Heart right ventricle (tissue), 16 donors: ENCODE results near the gene C4orf46. TPM values are rescaled to one million over a fixed set of nuclear protein-coding genes. Genes with fewer than 3 reads are reported as not detected.

Source experiments
- ATAC-seq, 8 donors: fragments of 200-7000 bp; cut with Tn5 transposase; one replicate each; pipeline ENCODE4 v1.9.1; 2020; ENCODE audit warnings: mild to moderate bottlenecking in 8 of 8, moderate library complexity in 8 of 8, moderate number of reproducible peaks in 1 of 8
- DNase-seq, 2 donors: peaks; one replicate each; pipeline ENCODE4 v3.0.0-alpha.2; 2020
- H3K27ac ChIP-seq, 10 donors: fragments of 200-600 bp; sonication (generic) in 2 of 10; one replicate each; pipeline versions ENCODE4 v1.5.0 to v1.8.0; 2020 to 2022; ENCODE audit warnings: mild to moderate bottlenecking in 3 of 10
- H3K27me3 ChIP-seq, 7 donors: fragments of 200-600 bp; one replicate each; pipeline ENCODE4 v1.8.0; 2021 to 2022; ENCODE audit warnings: mild to moderate bottlenecking in 2 of 7
- H3K36me3 ChIP-seq, 9 donors: fragments of 200-600 bp; sonication (generic) in 1 of 9; one replicate each; pipeline versions ENCODE4 v1.5.0 to v1.8.0; 2020 to 2022; ENCODE audit warnings: mild to moderate bottlenecking in 2 of 9
- H3K4me1 ChIP-seq, 9 donors: fragments of 200-600 bp; sonication (generic) in 1 of 9; one replicate each; pipeline versions ENCODE4 v1.5.0 to v1.8.0; 2020 to 2022; ENCODE audit warnings: mild to moderate bottlenecking in 4 of 9
- H3K4me3 ChIP-seq, 10 donors: fragments of 200-600 bp; sonication (generic) in 2 of 10; one replicate each; pipeline versions ENCODE4 v1.5.0 to v1.8.0; 2020 to 2022; ENCODE audit warnings: mild to moderate bottlenecking in 7 of 10, moderate library complexity in 2 of 10
- H3K9me3 ChIP-seq, 11 donors: fragments of 200-600 bp in 10 of 11; sonication (generic) in 2 of 11; one replicate each; pipeline versions ENCODE4 v1.5.0 to v1.8.0; 2013 to 2022; ENCODE audit warnings: mild to moderate bottlenecking in 2 of 11, control low read depth in 1 of 11, moderate library complexity in 1 of 11
- CTCF ChIP-seq, 9 donors: fragments of 200-600 bp; sonication (generic) in 2 of 9; IDR thresholded peaks; one replicate each; pipeline versions ENCODE4 v1.5.0 to v1.8.0; 2021 to 2022; ENCODE audit warnings: antibody characterized with exemption in 9 of 9, mild to moderate bottlenecking in 5 of 9, moderate library complexity in 1 of 9
- WGBS, 2 donors: extraction: QIAGEN DNeasy Blood & Tissue Kit; methylation state at CpG; one replicate each; pipeline ENCODE4 v1.1.7; 2013; ENCODE audit warnings: inconsistent platforms in 1 of 2; 5-methylcytosine and 5-hydroxymethylcytosine counted together
- intact Hi-C, 10 donors: fragments of 100-400 bp; cut with DNase I; formaldehyde crosslinking; loops; one replicate each; pipeline versions ENCODE4 v1.11.1 to v1.14.2; 2022
- polyA plus RNA-seq, 2 donors: library from polyadenylated mRNA; stranded (reverse); fragments of 200-250 nt; gene quantifications; one replicate each; pipeline ENCODE4 v1.2.3, GENCODE V29; 2013
- total RNA-seq, 10 donors: library from RNA; stranded (reverse); fragmentation: NEBNext Ultra II Directional in 3 of 10; extraction: Animal tissue kit (Norgen Biotek cat#: 25700) in 3 of 10; gene quantifications; one replicate each; pipeline versions ENCODE4 v1.2.1 to v1.2.4, GENCODE V29; 2021 to 2023
- donor health status: Arrhythmogenic right ventricular cardiomyopathy.
- donor health status: ischemic (EF 13 %, LVEDD 7.1; RV severe dilation, severe dysfunction).
- donor health status: healthy with polysubstance abuse.
- donor health status: DM: no; HTN: yes; CAD: no.
- donor health status: DM: no; HTN: no; CAD: no.
- donor health status: ischemic (EF 25% LVEDD 6.9; RV normal size, moderate dysfunction).
- donor health status: ischemic (EF 25% LVEDD 5.7; RV mildly dilated, moderate dysfunction).
- donor health status: healthy.
- donor health status: DM: yes; HTN: yes; CAD: no.
- donor health status: Ischemic cardiomyopathy.
- donor health status: ischemic (EF 35%, LVEDD 5.7; RV mildly dilated, moderate dysfunction).
- donor health status: nonischemic (EF 11% LVEDD 7.7; RV severe dilation, severe dysfunction).
- donor health status: DM: yes; HTN: yes; CAD: no.
- donor health status: PGD.
- donor health status: ischemic (EF 29% LVEDD 5.4; RV normal size, mild dysfunction).
- donor health status: nonischemic (EF 23%, LVEDD 6.1; RV moderate dilation, normal function).

C4orf46 gene
- total and polyA plus RNA-seq, 12 donors: 1.7 to 5.2 (median 4.2) TPM

GRCh38 chr4:158636619-158637018 lies 35.1 kb downstream of the C4orf46 start:
- Histone ChIP-seq H3K27me3 (no peaks in the 10 kb centered on the region), H3K4me3 (no peak overlapping the region), H3K9me3 (no peaks in the 10 kb centered on the region), H3K36me3 (no peaks in the 10 kb centered on the region), H3K4me1 (no peaks in the 10 kb centered on the region), H3K27ac (no peak overlapping the region)
- DNase-seq (no peak), ATAC-seq (no peak)
- intact Hi-C loops: no loop called here
- WGBS, 2 donors: 92 to 93% methylated on average over 1 of the region's 1 CpG
- TF ChIP-seq CTCF (IDR thresholded peaks at IDR 0.05): no peak

GRCh38 chr4:158630893-158631292 lies 40.8 kb downstream of the C4orf46 start:
- no peaks in the 10 kb centered on the region for H3K36me3 ChIP-seq
- H3K4me3 ChIP-seq: no peak overlapping the region
- TF ChIP-seq CTCF (IDR thresholded peaks at IDR 0.05): no peak
- WGBS, 2 donors: 15 to 26% methylated on average over 1 of the region's 1 CpG
- peaks cover 0 to 26% (median 6%) of the 10 kb centered on the region in 9 donors for H3K4me1 ChIP-seq
- H3K27me3 ChIP-seq: no peaks in the 10 kb centered on the region
- intact Hi-C loops: no loop called here
- no peaks in the 10 kb centered on the region for H3K9me3 ChIP-seq
- no peak overlapping the region for H3K27ac ChIP-seq
- ATAC-seq (peak in 3 of 8 donors; percentile 56 to 65 (median 59)), DNase-seq (peak in 1 of 2 donors; percentile 6)

- Histone ChIP-seq H3K4me3 (no peak overlapping the region), H3K27ac (peak overlapping the region in 5 of 10 donors; percentile 12 to 61 (median 51)), H3K9me3 (peaks cover 0 to 5% (median 0%) of the 10 kb centered on the region in 11 donors), H3K27me3 (no peaks in the 10 kb centered on the region), H3K36me3 (no peaks in the 10 kb centered on the region), H3K4me1 (peaks cover 0 to 33% (median 6%) of the 10 kb centered on the region in 9 donors)
- intact Hi-C loops: loop anchor here (1.0 to 10.0 kb wide), 9 partner anchors 129 to 631 kb away; no protein-coding TSS in a partner anchor
- no peak for TF ChIP-seq CTCF (IDR thresholded peaks at IDR 0.05)
- ATAC-seq: peak; percentile 69 to 93 (median 85)
- 26 to 39% methylated on average over 2 of the region's 2 CpGs for WGBS, 2 donors
- no peak for DNase-seq
Observed at GRCh38 chr4:158625544-158625943, 46.1 kb downstream of the C4orf46 start.

GRCh38 chr4:158624889-158625478 lies 46.7 kb downstream of the C4orf46 start:
- H3K4me1 ChIP-seq: peaks cover 0 to 31% (median 6%) of the 10 kb centered on the region in 9 donors
- peak overlapping the region in 3 of 10 donors; percentile 12 to 61 (median 56) for H3K27ac ChIP-seq
- WGBS, 2 donors: 23 to 31% methylated on average over 3 of the region's 3 CpGs
- H3K36me3 ChIP-seq: no peaks in the 10 kb centered on the region
- ATAC-seq: peak in 7 of 8 donors; percentile 46 to 89 (median 80)
- DNase-seq: peak in 1 of 2 donors; percentile 19
- no peaks in the 10 kb centered on the region for H3K27me3 ChIP-seq
- peaks cover 0 to 5% (median 0%) of the 10 kb centered on the region in 11 donors for H3K9me3 ChIP-seq
- intact Hi-C loops: loop anchor here (1.0 to 10.0 kb wide), 11 partner anchors 123 to 633 kb away; no protein-coding TSS in a partner anchor
- peak; percentile 43 to 80 (median 72) for TF ChIP-seq CTCF (IDR thresholded peaks at IDR 0.05)
- no peak overlapping the region for H3K4me3 ChIP-seq
